Esophagus muscularis mucosa (tissue), 4 donors: ENCODE results near the gene ZSCAN9. TPM values are rescaled to one million over a fixed set of nuclear protein-coding genes. Genes with fewer than 3 reads are reported as not detected.

Experiments used
- DNase-seq: peaks from one replicate; pipeline ENCODE4 v3.0.0-alpha.2; 2017; ENCODE audit errors: extremely low spot score
- H3K27ac ChIP-seq, 4 donors: fragments of 200-600 bp; sonication (generic); replicated peaks in 1 of 4; 1 replicate in 3 of 4; 2 replicates in 1 of 4; pipeline ENCODE4 v1.5.1; 2016 to 2019; ENCODE audit warnings: mild to moderate bottlenecking in 1 of 4
- H3K27me3 ChIP-seq, 4 donors: fragments of 200-600 bp; sonication (generic); one replicate each; pipeline versions ENCODE4 v1.5.1 to v1.6.0; 2016 to 2019
- H3K36me3 ChIP-seq, 4 donors: fragments of 200-600 bp; sonication (generic); one replicate each; pipeline ENCODE4 v1.5.1; 2016 to 2019
- H3K4me1 ChIP-seq, 4 donors: fragments of 200-600 bp; sonication (generic); one replicate each; pipeline ENCODE4 v1.5.1; 2016 to 2019
- H3K4me3 ChIP-seq, 4 donors: fragments of 200-600 bp; sonication (generic); 1 replicate in 2 of 4; 2 replicates in 2 of 4; pipeline ENCODE4 v1.5.1; 2016 to 2019; ENCODE audit warnings: mild to moderate bottlenecking in 4 of 4, moderate library complexity in 1 of 4
- H3K9me3 ChIP-seq, 4 donors: fragments of 200-600 bp; sonication (generic); 1 replicate in 3 of 4; 2 replicates in 1 of 4; pipeline ENCODE4 v1.5.1; 2016 to 2019
- EP300 ChIP-seq: sonication (generic); formaldehyde crosslinking; IDR thresholded peaks from one replicate; pipeline ENCODE4 v1.6.1; 2017; ENCODE audit warnings: antibody characterized with exemption
- POLR2A ChIP-seq: fragments of 450-650 bp; IDR thresholded peaks from one replicate; pipeline ENCODE4 v1.6.1; 2017; ENCODE audit warnings: antibody characterized with exemption, moderate library complexity, mild to moderate bottlenecking, low read depth
- POLR2AphosphoS5 ChIP-seq, 2 donors: sonication (generic); formaldehyde crosslinking; IDR thresholded peaks; one replicate each; pipeline ENCODE4 v1.6.1; 2017; ENCODE audit warnings: antibody characterized with exemption in 2 of 2
- WGBS: methylation state at CpG from one replicate; pipeline ENCODE4 v1.1.5; 2018; 5-methylcytosine and 5-hydroxymethylcytosine counted together
- intact Hi-C: fragments of 100-400 bp; cut with DNase I; formaldehyde crosslinking; loops from one replicate; pipeline ENCODE4 v1.15.1; 2023
- total RNA-seq, 4 donors: library from RNA; depleted of rRNA; stranded (reverse); fragments of >200 nt; gene quantifications; one replicate each; pipeline versions ENCODE4 v1.1.0 to v1.2.1, GENCODE V29; 2016
- TF ChIP-seq, protein P1 (sequence below), 3 experiments: fragments of 200-600 bp in 2 of 3; fragments of 450-650 bp in 1 of 3; sonication (generic) in 2 of 3; IDR thresholded peaks; one replicate each; pipeline ENCODE4 v1.5.1; 2017 to 2019; ENCODE audit warnings: antibody characterized with exemption in 3 of 3, mild to moderate bottlenecking in 2 of 3, moderate library complexity in 1 of 3

Gene ZSCAN9
- total RNA-seq = 10 to 100 TPM; 11.4 to 15.4 (median 12.0) TPM

DNA sequence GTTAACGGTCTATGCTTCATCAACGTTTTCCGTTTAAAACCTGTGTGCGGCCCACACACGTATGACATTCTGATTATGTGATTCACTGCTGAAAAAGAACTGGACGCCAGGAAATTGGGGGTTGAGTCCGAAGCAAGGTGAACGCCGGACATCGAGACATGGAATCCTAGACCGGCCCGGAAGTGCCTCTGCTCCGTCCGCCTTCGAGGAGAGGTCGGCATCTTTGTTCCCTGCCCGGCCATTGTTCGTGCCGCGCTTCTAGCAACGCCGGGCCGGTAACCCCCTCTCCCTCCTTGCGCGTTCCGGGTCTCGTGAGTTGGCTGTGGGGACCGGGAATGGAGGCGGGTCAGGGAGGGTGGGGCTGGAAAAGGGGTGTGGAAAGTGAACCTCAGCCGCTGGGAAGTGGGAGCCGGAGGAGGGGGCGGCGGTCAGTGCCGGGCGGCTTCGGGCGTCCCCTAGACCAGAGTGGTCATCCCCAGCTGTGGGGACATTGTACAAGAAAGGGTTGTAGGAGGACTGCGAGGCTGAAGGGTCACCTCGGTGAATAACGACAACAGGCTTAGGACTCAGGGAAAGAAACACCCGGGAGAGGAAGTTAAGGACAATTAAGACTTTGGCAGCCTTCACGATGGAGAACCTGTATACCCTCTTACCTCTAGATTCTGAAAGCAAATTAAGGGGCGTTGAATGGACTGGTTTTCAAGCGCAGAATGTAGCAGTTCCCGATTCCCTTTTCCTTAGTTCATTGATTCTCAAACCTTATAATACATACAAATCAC lies at the start of gene ZSCAN9:
Gene ZSCAN9, plus strand, starts transcription at position 220 of the 779 bp plus-strand sequence. CDS start 1,810 bp downstream, outside the sequence.
- Histone ChIP-seq H3K27ac (peak within 1 kb of the TSS; percentile 81 to 88 (median 84)), H3K4me1 (peaks cover 10 to 27% (median 17%) of the 10 kb centered on the region in 4 donors), H3K27me3 (peaks cover 0 to 19% (median 0%) of the 10 kb centered on the region in 4 donors), H3K9me3 (no peaks in the 10 kb centered on the region), H3K36me3 (peaks cover 27 to 34% (median 33%) of the 10 kb centered on the region in 4 donors), H3K4me3 (peak within 1 kb of the TSS; percentile 69 to 89 (median 79))
- under 1% methylated on average over 23 of the region's 45 CpGs for WGBS
- TF ChIP-seq POLR2AphosphoS5 (IDR thresholded peaks at IDR 0.05) (peak; percentile 73 to 80), EP300 (no peak)
- DNase-seq = peak; percentile 95
- intact Hi-C loops = loop anchor here (5.0 kb wide), 2 partner anchors 37 to 83 kb away; partner anchors contain the start of gene ZKSCAN8

DNA sequence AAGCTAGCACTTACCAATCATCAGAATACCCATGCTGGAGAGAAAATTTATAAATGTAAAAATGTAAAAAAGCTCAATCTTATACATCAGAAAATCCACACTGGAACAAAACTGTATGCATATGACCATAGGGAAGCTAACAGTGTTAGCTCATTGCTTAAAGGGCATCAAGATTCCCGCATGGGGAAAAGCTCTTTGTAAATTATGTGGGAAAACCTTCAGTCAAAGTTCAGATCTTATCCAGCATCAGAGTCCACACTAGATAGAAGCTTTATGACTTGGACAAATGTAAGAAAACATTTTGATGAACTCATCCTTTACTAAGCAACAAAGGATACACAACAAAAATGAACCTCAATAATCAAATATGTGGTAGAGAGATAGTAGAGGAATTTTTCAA lies 48.7 kb upstream of the ZSCAN9 start:
- WGBS = 84% methylated on average over 1 of the region's 1 CpG
- Histone ChIP-seq H3K27me3 (peaks cover 0 to 19% (median 0%) of the 10 kb centered on the region in 4 donors), H3K9me3 (no peaks in the 10 kb centered on the region), H3K4me3 (no peak overlapping the region), H3K27ac (no peak overlapping the region), H3K36me3 (no peaks in the 10 kb centered on the region), H3K4me1 (no peaks in the 10 kb centered on the region)
- TF ChIP-seq EP300 = no peak
- TF ChIP-seq, protein P1, sequence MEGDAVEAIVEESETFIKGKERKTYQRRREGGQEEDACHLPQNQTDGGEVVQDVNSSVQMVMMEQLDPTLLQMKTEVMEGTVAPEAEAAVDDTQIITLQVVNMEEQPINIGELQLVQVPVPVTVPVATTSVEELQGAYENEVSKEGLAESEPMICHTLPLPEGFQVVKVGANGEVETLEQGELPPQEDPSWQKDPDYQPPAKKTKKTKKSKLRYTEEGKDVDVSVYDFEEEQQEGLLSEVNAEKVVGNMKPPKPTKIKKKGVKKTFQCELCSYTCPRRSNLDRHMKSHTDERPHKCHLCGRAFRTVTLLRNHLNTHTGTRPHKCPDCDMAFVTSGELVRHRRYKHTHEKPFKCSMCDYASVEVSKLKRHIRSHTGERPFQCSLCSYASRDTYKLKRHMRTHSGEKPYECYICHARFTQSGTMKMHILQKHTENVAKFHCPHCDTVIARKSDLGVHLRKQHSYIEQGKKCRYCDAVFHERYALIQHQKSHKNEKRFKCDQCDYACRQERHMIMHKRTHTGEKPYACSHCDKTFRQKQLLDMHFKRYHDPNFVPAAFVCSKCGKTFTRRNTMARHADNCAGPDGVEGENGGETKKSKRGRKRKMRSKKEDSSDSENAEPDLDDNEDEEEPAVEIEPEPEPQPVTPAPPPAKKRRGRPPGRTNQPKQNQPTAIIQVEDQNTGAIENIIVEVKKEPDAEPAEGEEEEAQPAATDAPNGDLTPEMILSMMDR (IDR thresholded peaks at IDR 0.05) = no peak
- TF ChIP-seq POLR2AphosphoS5 (IDR thresholded peaks at IDR 0.05) = no peak
- no peak for TF ChIP-seq POLR2A
- intact Hi-C loops = no loop called here
- no peak for DNase-seq

DNA sequence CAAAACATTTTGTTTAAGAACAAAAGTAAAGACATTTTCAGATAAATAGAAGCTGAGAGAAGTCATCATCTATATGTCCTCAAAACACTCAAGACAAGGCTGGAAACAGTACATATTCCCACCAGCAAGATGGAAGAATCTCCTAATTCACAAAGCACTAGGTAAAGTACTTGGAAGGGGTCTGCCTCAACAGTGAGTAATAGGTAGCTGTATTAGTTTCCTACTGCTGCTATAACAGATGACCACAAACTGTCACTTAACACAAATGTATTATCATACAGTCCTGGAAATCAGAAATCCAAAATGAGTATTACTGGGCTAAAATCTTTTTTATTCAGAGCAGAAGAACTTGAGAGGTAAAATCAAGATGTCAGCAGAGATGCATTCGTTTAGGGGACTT lies 42.8 kb upstream of the ZSCAN9 start:
- Histone ChIP-seq H3K27me3 (peaks cover 0 to 20% (median 0%) of the 10 kb centered on the region in 4 donors), H3K9me3 (peaks cover 0 to 17% (median 10%) of the 10 kb centered on the region in 4 donors), H3K4me1 (no peaks in the 10 kb centered on the region), H3K36me3 (no peaks in the 10 kb centered on the region), H3K27ac (no peak overlapping the region), H3K4me3 (no peak overlapping the region)
- intact Hi-C loops = no loop called here
- DNase-seq = no peak
- WGBS = 71% methylated on average over 1 of the region's 1 CpG
- TF ChIP-seq POLR2A (no peak), POLR2AphosphoS5 (IDR thresholded peaks at IDR 0.05) (no peak), EP300 (no peak)
- TF ChIP-seq, protein P1 (IDR thresholded peaks at IDR 0.05) = no peak

DNA sequence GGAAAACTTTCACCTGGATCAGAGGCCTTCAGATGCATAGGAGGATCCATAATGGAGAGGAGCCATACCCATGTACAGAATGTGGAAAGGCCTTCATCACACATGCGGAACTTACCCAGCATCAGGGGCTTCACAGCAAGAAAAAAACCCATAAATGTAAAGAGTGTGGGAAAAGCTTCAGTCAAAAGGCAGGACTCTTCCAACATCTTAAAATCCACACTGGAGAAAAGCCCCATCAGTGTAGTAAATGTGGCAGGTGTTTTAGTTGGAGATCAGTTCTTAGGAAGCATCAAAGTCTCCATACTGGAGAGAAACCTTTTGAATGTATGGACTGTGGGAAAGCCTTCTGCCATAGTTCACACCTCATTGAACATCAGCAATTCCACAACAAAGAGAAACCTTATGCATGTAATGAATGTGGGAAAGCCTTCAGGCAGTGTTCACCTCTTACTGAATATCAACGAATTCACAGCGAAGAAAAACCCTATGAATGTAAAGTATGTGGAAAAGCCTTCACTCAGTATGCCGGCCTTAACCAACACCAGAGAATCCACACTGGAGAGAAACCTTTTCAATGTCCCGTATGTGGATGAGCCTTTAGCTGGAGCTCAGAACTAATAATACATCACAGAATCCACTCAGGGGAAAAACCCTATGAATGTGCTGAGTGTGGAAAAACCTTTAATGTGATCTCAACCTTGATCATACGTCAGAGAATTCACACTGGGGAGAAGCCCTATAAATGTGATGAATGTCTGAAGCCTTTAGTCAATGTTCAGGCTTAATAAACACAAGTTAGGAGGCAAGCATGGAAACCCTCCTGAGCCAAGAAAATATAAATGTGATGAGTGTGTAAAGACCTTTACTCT lies 36.7 kb upstream of the ZSCAN9 start:
- no peak for TF ChIP-seq POLR2A
- no peak for TF ChIP-seq POLR2AphosphoS5 (IDR thresholded peaks at IDR 0.05)
- TF ChIP-seq, protein P1 (IDR thresholded peaks at IDR 0.05) = no peak
- no peak overlapping the region for H3K27ac ChIP-seq
- H3K36me3 ChIP-seq = no peaks in the 10 kb centered on the region
- WGBS = 74% methylated on average over 6 of the region's 6 CpGs
- no peak overlapping the region for H3K4me3 ChIP-seq
- no peaks in the 10 kb centered on the region for H3K4me1 ChIP-seq
- intact Hi-C loops = no loop called here
- no peaks in the 10 kb centered on the region for H3K27me3 ChIP-seq
- H3K9me3 ChIP-seq = peaks cover 0 to 74% (median 53%) of the 10 kb centered on the region in 4 donors
- no peak for DNase-seq

DNA sequence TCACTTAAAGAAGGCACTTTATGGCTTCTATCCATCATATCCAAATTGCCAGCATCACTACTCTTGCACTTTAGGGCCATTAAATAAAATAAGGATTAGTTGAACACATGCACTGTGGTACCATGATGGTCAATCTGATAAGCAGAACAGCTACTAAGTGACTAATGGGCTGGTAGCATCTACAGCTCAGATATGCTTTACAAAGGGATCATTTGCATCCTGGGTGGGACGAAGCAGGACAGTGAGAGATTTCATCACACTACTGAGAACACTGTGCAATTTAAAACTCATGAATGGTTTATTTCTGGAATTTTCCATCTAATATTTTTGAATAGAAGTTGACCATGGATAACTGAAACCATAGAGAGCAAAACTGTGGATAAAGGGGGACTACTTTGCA lies 25.1 kb upstream of the ZSCAN9 start:
- peaks cover 0 to 47% (median under 1%) of the 10 kb centered on the region in 4 donors for H3K27me3 ChIP-seq
- TF ChIP-seq POLR2A (no peak), POLR2AphosphoS5 (IDR thresholded peaks at IDR 0.05) (no peak)
- TF ChIP-seq, protein P1 (IDR thresholded peaks at IDR 0.05) = no peak
- no peaks in the 10 kb centered on the region for H3K4me1 ChIP-seq
- intact Hi-C loops = no loop called here
- no peak overlapping the region for H3K27ac ChIP-seq
- peaks cover 0 to 33% (median 6%) of the 10 kb centered on the region in 4 donors for H3K9me3 ChIP-seq
- DNase-seq = no peak
- 53% methylated on average over 1 of the region's 1 CpG for WGBS
- no peaks in the 10 kb centered on the region for H3K36me3 ChIP-seq
- no peak overlapping the region for H3K4me3 ChIP-seq
